Stimulated activated CD8-positive, alpha-beta memory T cell treated with anti-CD3 and anti-CD28 coated beads, Interleukin-4, amount 100 ng/mL, for 48 hours (primary cell): ENCODE measurements around the gene MYO1C.

Experiments
- DNase-seq: peaks from one replicate; pipeline ENCODE4 v3.0.0-alpha.2; 2020

MYO1C gene

DNA sequence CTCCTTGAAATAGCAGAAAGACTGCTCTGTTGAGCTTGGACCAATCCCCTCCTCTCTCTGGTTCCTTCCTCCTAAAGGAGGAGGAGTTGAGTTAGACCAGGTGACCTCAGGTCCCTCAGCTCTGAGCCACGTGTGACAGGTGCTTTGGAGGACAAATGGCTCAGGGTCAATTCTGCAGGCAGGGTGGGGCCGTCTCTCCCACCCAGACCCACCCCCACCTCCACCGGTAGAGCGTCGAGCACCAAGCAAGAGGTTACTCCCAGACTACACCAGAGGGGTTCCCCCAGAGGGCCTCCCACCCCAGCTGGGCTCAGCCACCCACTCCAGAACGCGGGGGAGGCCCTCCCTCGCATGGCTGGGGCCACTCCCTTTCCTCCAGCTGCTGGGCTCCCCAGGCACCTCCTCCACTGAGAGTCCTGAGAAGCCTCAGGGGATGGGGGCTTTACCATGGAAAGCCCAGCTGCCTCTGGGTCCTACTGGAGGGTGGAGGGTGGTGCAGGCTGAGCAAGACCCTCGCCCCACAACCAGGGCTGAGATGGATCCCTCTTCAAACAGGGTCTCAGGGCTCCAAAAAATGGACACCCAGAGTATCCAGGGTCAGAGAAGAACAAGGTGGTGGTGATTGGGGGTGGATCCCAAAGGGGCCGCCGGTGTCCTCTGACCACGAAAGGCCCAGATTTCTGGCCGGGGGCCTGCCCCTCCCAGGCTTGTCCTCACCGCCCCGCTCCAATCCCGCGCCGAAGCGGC, 7.6 kb downstream of the MYO1C start:
- DNase-seq: peak; percentile 58

DNA sequence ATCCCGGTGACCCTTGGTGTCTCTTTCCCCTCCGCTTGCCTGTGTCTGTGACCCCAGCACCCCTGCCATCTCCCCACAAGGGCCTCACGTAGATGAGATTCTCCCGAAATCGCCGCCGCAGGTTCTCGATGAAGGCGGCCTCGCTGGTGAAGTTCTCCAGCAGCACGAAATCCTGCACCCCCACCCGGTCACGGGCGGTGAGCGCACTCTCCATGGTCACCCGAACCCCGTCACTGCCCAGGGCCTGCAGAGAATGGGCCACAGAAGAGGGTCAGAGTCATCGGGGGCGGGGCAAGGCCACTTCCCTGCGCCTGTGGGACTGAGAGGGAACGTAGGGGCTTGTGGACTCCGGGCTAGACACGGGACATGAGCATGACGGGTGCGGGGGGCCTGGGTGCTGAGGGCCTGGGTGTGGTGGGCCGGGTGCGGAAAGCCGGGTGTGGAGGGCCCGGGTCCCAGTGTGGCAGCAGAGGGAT, 8.4 kb downstream of the MYO1C start:
- DNase-seq: no peak

DNA sequence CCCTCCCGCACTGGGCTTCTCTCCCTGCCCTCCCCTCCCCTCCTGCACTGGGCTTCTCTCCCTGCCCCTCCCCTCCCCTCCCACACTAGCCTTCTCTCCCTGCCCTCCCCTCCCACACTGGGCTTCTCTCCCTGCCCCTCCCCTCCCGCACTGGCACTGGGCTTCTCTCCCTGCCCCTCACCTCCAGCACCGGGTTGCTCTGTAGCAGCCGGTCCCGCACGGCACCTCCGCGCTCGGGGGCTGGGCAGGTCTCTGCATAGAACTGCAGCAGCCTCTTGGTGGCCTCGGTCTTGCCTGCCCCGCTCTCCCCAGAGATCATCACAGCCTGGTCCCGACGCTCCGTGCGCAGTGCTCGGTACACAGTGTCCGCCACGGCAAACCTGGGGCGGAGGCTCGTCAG, 9.8 kb downstream of the MYO1C start:
- DNase-seq: no peak

GRCh38 chr17:1481736-1482135, 10.8 kb downstream of the MYO1C start:
- DNase-seq: no peak

GRCh38 chr17:1480747-1481465, 11.6 kb downstream of the MYO1C start:
- no peak for DNase-seq

GRCh38 chr17:1478418-1478817, 14.1 kb downstream of the MYO1C start:
- DNase-seq: no peak

GRCh38 chr17:1475321-1475854, 17.1 kb downstream of the MYO1C start:
- DNase-seq: no peak

DNA sequence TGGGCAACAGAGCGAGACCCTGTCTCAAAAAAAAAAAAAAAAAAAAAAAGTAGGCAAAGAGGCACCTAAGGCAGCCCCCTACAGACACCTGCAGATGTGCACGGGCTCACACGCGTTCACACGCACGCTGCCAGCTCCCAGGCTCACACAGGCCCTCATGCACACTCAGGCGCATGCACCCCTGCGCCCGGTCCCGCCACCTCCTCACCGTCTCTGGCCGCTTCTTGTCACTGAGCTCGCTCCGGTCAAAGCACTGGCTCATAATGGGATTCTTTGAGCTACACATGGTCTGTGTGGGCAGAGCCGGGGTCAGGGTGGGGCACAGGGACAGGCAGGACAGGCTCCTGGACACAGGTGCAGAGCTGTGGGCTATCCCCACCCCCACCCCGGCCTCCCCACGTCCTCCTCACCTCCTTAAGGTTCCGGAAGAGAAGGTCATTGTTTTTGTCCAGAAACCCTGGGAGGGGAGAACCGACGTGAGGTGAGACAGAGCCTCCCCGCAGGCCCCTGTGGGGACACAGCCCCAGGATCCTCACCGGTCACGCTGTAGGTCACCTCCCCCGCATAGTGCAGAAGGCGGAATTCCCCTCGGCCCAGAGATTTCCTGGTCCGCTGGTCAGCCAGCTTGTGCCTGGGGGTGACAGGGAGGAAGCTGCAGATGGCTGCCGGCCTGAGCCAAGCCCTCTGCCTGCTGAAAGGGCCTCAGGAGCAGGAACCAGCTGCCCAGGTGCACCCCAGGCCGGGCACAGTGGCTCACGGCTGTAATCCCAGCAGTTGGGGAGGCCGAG, 17.9 kb downstream of the MYO1C start:
- no peak for DNase-seq

DNA sequence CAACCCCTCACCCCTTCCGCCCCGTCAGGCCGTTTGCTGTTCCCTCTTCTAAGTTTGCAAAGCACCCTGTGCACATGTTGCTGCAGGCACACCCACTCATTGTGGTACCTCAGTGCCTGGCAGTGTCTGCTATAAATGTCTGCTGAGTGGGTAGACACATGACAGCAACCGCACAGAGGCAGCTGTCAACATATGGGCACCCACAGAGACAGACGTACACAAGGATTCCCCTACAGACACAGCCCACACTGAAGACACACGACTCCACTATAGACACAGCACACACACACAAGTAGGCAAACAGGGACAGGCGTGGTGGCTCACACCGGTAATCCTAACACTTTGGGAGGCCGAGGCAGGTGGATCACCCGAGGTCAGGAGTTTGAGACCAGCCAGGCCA, 18.6 kb downstream of the MYO1C start:
- no peak for DNase-seq

GRCh38 chr17:1473170-1473569, 19.3 kb downstream of the MYO1C start:
- no peak for DNase-seq

DNA sequence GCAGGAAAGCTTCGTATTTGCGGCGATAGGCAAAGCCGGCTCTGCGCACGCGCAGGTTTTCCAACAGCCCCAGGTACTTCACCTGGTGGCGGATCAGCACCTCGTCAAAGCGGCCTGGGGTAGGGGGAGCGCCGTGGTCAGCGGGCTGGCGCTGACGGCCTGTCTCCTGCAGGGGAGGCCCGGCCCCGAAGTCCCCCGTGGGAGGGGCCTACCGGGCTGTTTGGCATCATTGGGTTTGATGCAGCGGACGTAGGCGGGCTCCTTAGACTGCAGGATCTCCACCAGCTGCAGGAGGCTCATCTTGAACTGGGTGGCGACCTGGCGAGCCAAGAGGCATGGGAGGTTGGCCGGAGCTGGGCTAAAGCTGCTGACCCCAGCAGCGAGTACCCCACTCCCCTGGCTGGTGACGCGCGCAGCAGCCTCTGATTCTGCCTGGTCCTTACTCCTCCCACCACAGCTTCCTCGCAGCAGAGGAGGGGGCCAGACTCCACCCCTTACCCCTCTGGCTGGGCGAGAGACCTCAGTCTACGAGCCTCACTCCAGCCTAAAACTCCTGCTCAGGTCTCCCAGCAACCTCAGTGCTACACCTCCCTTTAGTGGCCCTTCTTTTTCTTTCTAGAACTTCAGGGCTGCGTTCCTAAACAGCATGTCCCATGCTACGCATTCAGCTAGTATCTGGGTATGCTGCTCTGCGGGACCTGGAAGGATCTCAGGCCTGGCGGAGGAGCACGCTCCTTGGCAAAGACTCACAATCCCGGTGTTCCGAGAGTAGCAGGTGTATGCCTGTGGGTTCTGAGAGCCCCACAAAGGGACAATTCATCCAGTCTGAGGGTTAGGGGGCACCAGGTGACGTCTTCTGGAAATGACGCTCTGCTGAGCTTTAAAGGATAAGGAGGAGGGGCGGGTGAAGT, 20.3 kb downstream of the MYO1C start:
- no peak for DNase-seq

DNA sequence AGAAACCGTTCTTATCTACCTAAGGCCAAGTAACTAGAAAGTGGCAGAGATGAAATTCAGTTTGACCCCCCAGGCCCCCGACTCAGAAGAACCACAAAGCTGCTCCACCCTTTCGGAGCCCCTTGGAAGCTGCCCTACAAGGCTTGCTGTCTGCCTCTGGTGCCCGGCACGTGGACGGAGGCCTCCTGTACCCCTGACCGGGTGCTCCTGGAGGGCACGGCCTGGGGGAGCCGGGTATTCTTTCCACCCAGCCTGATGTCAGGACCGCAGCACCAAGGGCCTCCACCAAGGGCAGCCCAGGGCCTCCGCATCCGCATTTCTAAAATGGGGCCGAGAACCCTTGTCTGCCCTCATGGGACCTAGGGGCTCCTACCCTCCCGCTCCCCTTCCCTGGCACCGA, 21.0 kb downstream of the MYO1C start:
- no peak for DNase-seq

- DNase-seq: no peak
Observed at GRCh38 chr17:1470755-1471462, 21.6 kb downstream of the MYO1C start.

DNA sequence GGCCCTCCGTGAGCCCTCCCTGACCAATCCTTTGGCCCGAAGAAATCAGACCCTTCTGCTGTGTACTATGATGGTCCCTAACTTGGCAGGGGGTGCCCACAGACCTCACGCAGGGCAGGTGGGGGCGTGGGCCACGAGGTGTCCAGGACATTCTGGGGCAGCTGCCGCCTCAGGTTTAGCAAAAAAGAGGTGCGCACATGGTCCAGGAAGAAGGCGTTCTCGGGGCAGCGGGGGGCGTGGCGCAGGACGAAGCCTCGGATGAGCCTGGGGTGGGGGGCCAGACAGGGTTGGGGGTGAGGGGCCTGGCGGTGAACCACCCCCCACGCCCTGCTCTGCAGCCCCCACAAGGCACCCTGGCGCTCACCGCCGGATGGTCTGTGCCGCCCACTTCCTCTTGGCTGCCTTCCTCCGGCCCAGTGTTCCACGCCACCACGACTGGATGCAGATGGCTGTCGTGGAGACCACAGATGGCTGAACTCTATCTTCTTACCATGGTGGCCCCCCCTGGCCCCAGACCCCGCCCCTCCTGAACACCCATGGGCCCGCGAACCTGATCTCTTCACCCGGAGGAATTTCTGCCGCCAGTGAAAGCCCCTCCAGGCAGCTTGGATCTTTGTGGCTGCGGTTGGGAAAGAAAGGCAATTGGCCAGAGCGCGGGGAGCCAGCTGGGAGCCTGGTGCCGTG, 22.3 kb downstream of the MYO1C start:
- DNase-seq: no peak

DNA sequence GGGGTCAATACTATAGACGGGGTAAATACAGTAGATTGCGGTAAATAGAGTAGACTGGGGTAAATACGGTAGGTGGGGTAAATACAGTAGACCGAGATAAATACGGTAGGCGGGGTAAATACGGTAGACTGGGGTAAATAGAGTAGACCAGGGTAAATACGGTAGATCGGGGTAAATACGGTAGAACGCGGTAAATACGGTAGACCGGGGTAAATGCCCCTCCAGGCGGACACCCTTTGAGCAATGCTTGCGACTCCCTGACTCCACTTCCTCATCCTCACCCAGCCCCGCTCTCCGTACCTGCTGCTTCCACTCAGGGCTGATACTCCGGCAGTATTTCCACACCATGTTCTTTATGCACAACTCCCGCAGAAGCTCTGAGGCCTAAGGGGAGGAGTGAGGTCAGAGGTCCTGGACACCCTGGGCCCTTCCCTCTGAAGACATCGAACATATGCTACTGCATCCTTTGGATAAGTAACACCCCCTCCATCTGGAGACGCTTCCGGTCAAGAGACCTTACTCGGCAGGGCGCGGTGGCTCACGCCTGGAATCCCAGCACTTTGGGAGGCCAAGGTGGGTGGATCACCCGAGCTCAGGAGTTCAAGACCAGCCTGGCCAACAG, 23.1 kb downstream of the MYO1C start:
- DNase-seq: no peak

- DNase-seq: no peak
Observed at GRCh38 chr17:1467898-1468492, 24.5 kb downstream of the MYO1C start.

GRCh38 chr17:1467258-1467657, 25.2 kb downstream of the MYO1C start:
- DNase-seq: no peak

- no peak for DNase-seq
Observed at GRCh38 chr17:1464186-1464585, 28.3 kb downstream of the MYO1C start.

DNA sequence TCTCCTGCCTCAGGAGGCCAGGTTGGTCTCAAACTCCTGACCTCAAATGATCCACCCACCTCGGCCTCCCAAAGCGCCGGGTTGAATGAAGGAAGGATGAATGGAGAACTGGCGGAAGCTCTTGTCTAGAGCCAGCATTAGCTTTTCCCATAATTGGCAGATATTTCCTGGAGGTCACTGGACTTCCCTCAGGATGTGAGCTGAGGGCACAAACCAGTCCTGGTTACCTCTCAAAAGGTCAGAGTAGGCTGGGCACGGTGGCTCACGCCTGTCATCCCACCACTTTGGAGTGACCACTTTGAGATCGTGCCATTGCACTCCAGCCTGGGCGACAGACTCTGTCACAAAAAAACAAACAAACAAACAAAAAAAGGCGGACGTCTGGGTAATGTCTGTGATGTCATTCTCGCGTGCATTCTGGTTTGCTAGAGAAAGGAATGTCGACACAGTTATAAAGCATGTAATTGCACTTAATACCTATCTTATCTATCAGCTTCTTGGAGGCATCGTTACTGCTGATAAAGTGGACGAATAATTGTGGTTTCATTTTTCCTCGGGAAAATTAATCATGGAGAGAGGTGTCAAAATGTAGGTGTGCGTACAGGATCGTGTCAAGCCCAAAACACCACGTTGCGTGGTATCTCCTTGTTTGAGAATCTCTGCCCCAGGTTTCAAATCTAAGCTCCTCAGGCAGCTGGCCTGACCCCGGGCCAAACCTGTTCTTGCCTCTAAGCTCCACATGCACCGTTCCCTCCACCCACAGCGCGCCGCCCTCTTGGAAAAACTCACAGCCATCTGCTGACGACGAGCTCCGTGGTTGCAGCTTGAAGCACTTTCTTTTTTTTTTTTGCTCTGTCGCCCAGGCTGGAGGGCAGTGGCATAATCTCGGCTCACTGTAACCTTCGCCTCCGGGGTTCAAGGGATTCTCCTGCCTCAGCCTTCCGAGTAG, 30.0 kb downstream of the MYO1C start:
- DNase-seq: peak; percentile 40
